ENCODE data around the gene ZNF423. TPM values are rescaled to one million over a fixed set of nuclear protein-coding genes. Genes with fewer than 3 reads are reported as not detected.

ZNF423 gene
- total and polyA plus RNA-seq, 2 experiments from 2014 or later = 14.9 to 41.8 TPM

DNA sequence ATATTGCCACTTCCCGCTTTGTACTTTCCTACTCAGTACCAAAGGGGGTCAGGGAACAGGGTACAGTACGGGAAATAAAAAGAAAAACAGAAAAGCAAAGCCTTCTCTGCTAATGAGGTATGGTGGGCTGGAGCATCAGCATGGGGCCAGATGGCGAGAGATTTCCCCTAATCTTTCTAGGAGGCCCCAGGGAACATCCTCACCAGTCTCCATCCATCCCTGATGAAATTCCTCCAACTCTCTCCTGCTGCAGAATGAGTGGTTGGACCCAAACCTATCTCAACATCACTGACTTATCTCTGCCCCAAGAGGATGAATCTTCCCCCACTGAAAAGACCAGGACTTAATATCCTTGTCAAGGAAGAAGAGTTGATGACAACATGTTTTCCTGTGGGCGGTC, 296.7 kb downstream of the ZNF423 start:
- TF ChIP-seq JUNB (IDR thresholded peaks at IDR 0.05; ENCODE audit: unreplicated experiment) (no peak), EZH2phosphoT487 (IDR thresholded peaks at IDR 0.05; ENCODE audit: unreplicated experiment) (no peak), EZH2 (IDR thresholded peaks at IDR 0.05; ENCODE audit: low read depth, unreplicated experiment) (no peak), CREB1 (CRISPR knock-in tag; IDR thresholded peaks at IDR 0.05; ENCODE audit: low read depth) (no peak), POLR2AphosphoS5 (IDR thresholded peaks at IDR 0.05; ENCODE audit: low read depth) (no peak), ZNF114 (CRISPR knock-in tag; IDR thresholded peaks at IDR 0.05) (no peak), ZNF331 (CRISPR knock-in tag; IDR thresholded peaks at IDR 0.05; ENCODE audit: low read depth) (no peak)
- H3K4me3 ChIP-seq = no peak overlapping the region
- peaks cover 3% of the 10 kb centered on the region for H3K4me1 Mint-ChIP-seq
- no peaks in the 10 kb centered on the region for H3K27me3 ChIP-seq (ENCODE audit: insufficient read depth)
- ATAC-seq = no peak
- H3K4me1 ChIP-seq (ENCODE audit: insufficient read depth) = peaks cover 13% of the 10 kb centered on the region
- H3K36me3 Mint-ChIP-seq (ENCODE audit: low read depth) = no peaks in the 10 kb centered on the region
- no peaks in the 10 kb centered on the region for H3K79me2 ChIP-seq (replicated peaks; ENCODE audit: insufficient read depth)
- H3K27me3 Mint-ChIP-seq (ENCODE audit: insufficient read depth, low read depth, poor library complexity) = peaks cover 2% of the 10 kb centered on the region
- H3K27ac Mint-ChIP-seq = no peak overlapping the region
- H3K4me2 ChIP-seq = no peak overlapping the region
- no peaks in the 10 kb centered on the region for H3K9me3 Mint-ChIP-seq
- no peak for DNase-seq (ENCODE audit: low spot score)
- H2AFZ ChIP-seq = no peak overlapping the region
- no peak overlapping the region for H3K4me3 Mint-ChIP-seq
- no peak overlapping the region for H3K27ac ChIP-seq (ENCODE audit: low read depth)
- H3K36me3 ChIP-seq (ENCODE audit: insufficient read depth) = no peaks in the 10 kb centered on the region
- H3K9me2 ChIP-seq (ENCODE audit: insufficient read depth) = 0 out of 2 replicates have a peak, but pooled peaks cover 9% of the 10 kb centered on the region
- no peaks in the 10 kb centered on the region for H3F3A ChIP-seq (replicated peaks; ENCODE audit: low read depth)
- H4K20me1 ChIP-seq (replicated peaks; ENCODE audit: insufficient read depth) = no peaks in the 10 kb centered on the region

DNA sequence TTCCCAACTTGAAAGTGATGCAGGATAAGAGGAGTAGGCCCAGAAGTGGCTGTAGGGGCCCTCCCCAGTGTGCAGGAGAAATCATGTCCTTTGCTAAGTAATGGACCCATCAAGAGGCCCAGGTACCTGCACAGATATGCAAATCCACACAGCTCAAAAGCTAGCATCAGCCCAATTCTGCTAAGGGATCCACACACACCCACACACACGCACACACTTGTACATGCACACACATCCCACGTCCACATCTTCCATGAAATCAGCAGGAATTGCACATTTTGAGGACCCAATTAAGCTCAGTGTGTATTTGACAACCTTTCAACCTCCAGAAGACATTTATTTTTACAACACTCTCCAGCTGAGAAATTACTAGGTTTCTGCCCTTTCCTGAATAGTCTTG, 297.5 kb downstream of the ZNF423 start:
- Histone ChIP-seq H2AFZ (no peak overlapping the region), H3K4me2 (no peak overlapping the region), H3K4me1 (ENCODE audit: insufficient read depth) (peaks cover 13% of the 10 kb centered on the region), H3K27me3 (ENCODE audit: insufficient read depth) (no peaks in the 10 kb centered on the region), H3K36me3 (ENCODE audit: insufficient read depth) (no peaks in the 10 kb centered on the region), H3K27ac (ENCODE audit: low read depth) (no peak overlapping the region), H4K20me1 (replicated peaks; ENCODE audit: insufficient read depth) (no peaks in the 10 kb centered on the region), H3K79me2 (replicated peaks; ENCODE audit: insufficient read depth) (no peaks in the 10 kb centered on the region), H3K9me2 (ENCODE audit: insufficient read depth) (0 out of 2 replicates have a peak, but pooled peaks cover 8% of the 10 kb centered on the region), H3F3A (replicated peaks; ENCODE audit: low read depth) (no peaks in the 10 kb centered on the region), H3K4me3 (no peak overlapping the region)
- no peaks in the 10 kb centered on the region for H3K9me3 Mint-ChIP-seq
- peaks cover 2% of the 10 kb centered on the region for H3K4me1 Mint-ChIP-seq
- H3K36me3 Mint-ChIP-seq (ENCODE audit: low read depth) = no peaks in the 10 kb centered on the region
- H3K27ac Mint-ChIP-seq = no peak overlapping the region
- H3K27me3 Mint-ChIP-seq (ENCODE audit: insufficient read depth, low read depth, poor library complexity) = peaks cover 2% of the 10 kb centered on the region
- no peak for ATAC-seq
- DNase-seq (ENCODE audit: low spot score) = no peak
- no peak for TF ChIP-seq ZNF331 (CRISPR knock-in tag; IDR thresholded peaks at IDR 0.05; ENCODE audit: low read depth)
- TF ChIP-seq, protein P1, sequence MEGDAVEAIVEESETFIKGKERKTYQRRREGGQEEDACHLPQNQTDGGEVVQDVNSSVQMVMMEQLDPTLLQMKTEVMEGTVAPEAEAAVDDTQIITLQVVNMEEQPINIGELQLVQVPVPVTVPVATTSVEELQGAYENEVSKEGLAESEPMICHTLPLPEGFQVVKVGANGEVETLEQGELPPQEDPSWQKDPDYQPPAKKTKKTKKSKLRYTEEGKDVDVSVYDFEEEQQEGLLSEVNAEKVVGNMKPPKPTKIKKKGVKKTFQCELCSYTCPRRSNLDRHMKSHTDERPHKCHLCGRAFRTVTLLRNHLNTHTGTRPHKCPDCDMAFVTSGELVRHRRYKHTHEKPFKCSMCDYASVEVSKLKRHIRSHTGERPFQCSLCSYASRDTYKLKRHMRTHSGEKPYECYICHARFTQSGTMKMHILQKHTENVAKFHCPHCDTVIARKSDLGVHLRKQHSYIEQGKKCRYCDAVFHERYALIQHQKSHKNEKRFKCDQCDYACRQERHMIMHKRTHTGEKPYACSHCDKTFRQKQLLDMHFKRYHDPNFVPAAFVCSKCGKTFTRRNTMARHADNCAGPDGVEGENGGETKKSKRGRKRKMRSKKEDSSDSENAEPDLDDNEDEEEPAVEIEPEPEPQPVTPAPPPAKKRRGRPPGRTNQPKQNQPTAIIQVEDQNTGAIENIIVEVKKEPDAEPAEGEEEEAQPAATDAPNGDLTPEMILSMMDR (conservative IDR thresholded peaks at IDR 0.05; ENCODE audit: low read depth in 2 of 2) = no peak
- no peak for TF ChIP-seq STAT1 (IDR thresholded peaks at IDR 0.05; ENCODE audit: unreplicated experiment)
- TF ChIP-seq, protein P2, sequence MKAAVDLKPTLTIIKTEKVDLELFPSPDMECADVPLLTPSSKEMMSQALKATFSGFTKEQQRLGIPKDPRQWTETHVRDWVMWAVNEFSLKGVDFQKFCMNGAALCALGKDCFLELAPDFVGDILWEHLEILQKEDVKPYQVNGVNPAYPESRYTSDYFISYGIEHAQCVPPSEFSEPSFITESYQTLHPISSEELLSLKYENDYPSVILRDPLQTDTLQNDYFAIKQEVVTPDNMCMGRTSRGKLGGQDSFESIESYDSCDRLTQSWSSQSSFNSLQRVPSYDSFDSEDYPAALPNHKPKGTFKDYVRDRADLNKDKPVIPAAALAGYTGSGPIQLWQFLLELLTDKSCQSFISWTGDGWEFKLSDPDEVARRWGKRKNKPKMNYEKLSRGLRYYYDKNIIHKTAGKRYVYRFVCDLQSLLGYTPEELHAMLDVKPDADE (IDR thresholded peaks at IDR 0.05) = no peak
- no peak for TF ChIP-seq CREB1 (CRISPR knock-in tag; IDR thresholded peaks at IDR 0.05; ENCODE audit: low read depth)
- TF ChIP-seq NANOG (IDR thresholded peaks at IDR 0.05; ENCODE audit: borderline replicate concordance) = no peak
- H3K4me3 Mint-ChIP-seq = no peak overlapping the region
